Caco-2 (cell line): ENCODE measurements around the gene SULT2B1. TPM values are rescaled to one million over a fixed set of nuclear protein-coding genes. Genes with fewer than 3 reads are reported as not detected.
A peak's percentile ranks its signal among the peaks of the same experiment; 100 is the strongest.

Source experiments
- BruUV-seq: library from RNA; stranded (reverse); fragments of 400-500 nt; replicated peaks from 2 replicates; lab custom pipeline; 2021; lab: Mats Ljungman, UMichigan
- CTCF ChIA-PET: fragments of 300-600 bp; sonication (Branson Sonifier 250); formaldehyde crosslinking; loops from one replicate; lab custom pipeline; 2022; ENCODE audit warnings: antibody characterized with exemption; lab: Charles Lee
- POLR2A ChIA-PET: fragments of 300-600 bp; sonication (Branson Sonifier 250); formaldehyde crosslinking; loops from one replicate; lab custom pipeline; 2022; ENCODE audit warnings: antibody characterized with exemption; lab: Charles Lee
- DNase-seq, 2 experiments: peaks; one replicate each; pipeline versions ENCODE4 v3.0.0 to v3.0.0-alpha.2; 2020 to 2022
- H3K27me3 ChIP-seq: replicated peaks from 2 replicates; pipeline ENCODE4 v1.6.0; 2011; ENCODE audit warnings: low read length; ENCODE audit not compliant: control insufficient read depth, insufficient read depth
- H3K36me3 ChIP-seq: 2 replicates; pipeline ENCODE4 v1.5.1; 2011; ENCODE audit warnings: low read length; ENCODE audit not compliant: control insufficient read depth, insufficient read depth
- H3K4me1 ChIP-seq: fragments of 250-450 bp; sonication (Bioruptor Pico); 2 replicates; pipeline ENCODE4 v1.5.1; 2020; ENCODE audit warnings: mild to moderate bottlenecking
- H3K4me3 ChIP-seq: 2 replicates; pipeline ENCODE4 v1.5.1; 2011; ENCODE audit warnings: low read depth, mild to moderate bottlenecking, control low read depth, low read length
- H3K9me3 ChIP-seq: fragments of 250-450 bp; sonication (Bioruptor Pico); 2 replicates; pipeline ENCODE4 v1.5.1; 2020; ENCODE audit warnings: mild to moderate bottlenecking, moderate library complexity
- H3K27ac Mint-ChIP-seq: one replicate; pipeline ENCODE4 v1.8.0; 2022; ENCODE audit warnings: mixed read lengths; ENCODE audit not compliant: unreplicated experiment
- H3K27me3 Mint-ChIP-seq: one replicate; pipeline ENCODE4 v1.8.0; 2022; ENCODE audit warnings: mixed read lengths; ENCODE audit not compliant: insufficient read depth, unreplicated experiment
- H3K36me3 Mint-ChIP-seq: one replicate; pipeline ENCODE4 v1.8.0; 2022; ENCODE audit warnings: mild to moderate bottlenecking, mixed read lengths; ENCODE audit not compliant: insufficient read depth, unreplicated experiment
- H3K4me1 Mint-ChIP-seq: one replicate; pipeline ENCODE4 v1.8.0; 2022; ENCODE audit warnings: low read depth, mixed read lengths; ENCODE audit not compliant: unreplicated experiment
- H3K4me3 Mint-ChIP-seq: one replicate; pipeline ENCODE4 v1.8.0; 2022; ENCODE audit warnings: mild to moderate bottlenecking, moderate library complexity, mixed read lengths; ENCODE audit not compliant: unreplicated experiment
- H3K9me3 Mint-ChIP-seq: one replicate; pipeline ENCODE4 v1.8.0; 2022; ENCODE audit warnings: mixed read lengths; ENCODE audit not compliant: unreplicated experiment
- CTCF ChIP-seq, 2 experiments: fragments of 200-600 bp in 1 of 2; IDR thresholded peaks; 1 replicate in 1 of 2; 2 replicates in 1 of 2; pipeline versions ENCODE4 v1.5.1 to v1.8.0; 2011 to 2022; ENCODE audit warnings: antibody characterized with exemption in 1 of 2, control low read depth in 1 of 2, inconsistent platforms in 1 of 2, low read depth in 1 of 2, low read length in 1 of 2, mild to moderate bottlenecking in 1 of 2, moderate library complexity in 1 of 2; ENCODE audit not compliant: insufficient read depth in 1 of 2, severe bottlenecking in 1 of 2, unreplicated experiment in 1 of 2
- intact Hi-C: fragments of 100-400 bp; cut with micrococcal nuclease; formaldehyde crosslinking; loops from one replicate; pipeline ENCODE4 v1.10.0; 2022; ENCODE audit not compliant: unreplicated experiment
- total RNA-seq: library from RNA; stranded (reverse); gene quantifications from 2 replicates; pipeline ENCODE4 v1.2.3, GENCODE V29; 2022

Gene SULT2B1
- total RNA-seq, 1 experiment from 2014 or later: 1.4 TPM

GRCh38 chr19:48598996-48599700, 47.2 kb downstream of the SULT2B1 start:
- H3K27me3 Mint-ChIP-seq: no peaks in the 10 kb centered on the region
- ChIA-PET POLR2A (no interaction called here), CTCF (no interaction called here)
- DNase-seq: no peak
- intact Hi-C loops: no loop called here
- BruUV-seq: no TSS peak
- H3K36me3 Mint-ChIP-seq: peaks cover 5% of the 10 kb centered on the region
- no peak for TF ChIP-seq CTCF (IDR thresholded peaks at IDR 0.05; ENCODE audit: insufficient read depth in 1 of 2, low read depth in 1 of 2, low read length in 1 of 2, severe bottlenecking in 1 of 2, unreplicated experiment in 1 of 2)
- peaks cover 8% of the 10 kb centered on the region for H3K4me1 Mint-ChIP-seq
- Histone ChIP-seq H3K4me3 (no peak overlapping the region), H3K9me3 (no peaks in the 10 kb centered on the region), H3K36me3 (no peaks in the 10 kb centered on the region), H3K27me3 (no peaks in the 10 kb centered on the region), H3K4me1 (peaks cover 7% of the 10 kb centered on the region)
- no peak overlapping the region for H3K4me3 Mint-ChIP-seq
- no peaks in the 10 kb centered on the region for H3K9me3 Mint-ChIP-seq
- no peak overlapping the region for H3K27ac Mint-ChIP-seq

- CTCF ChIA-PET: interaction anchor here (0.7 to 0.8 kb wide), 2 partner anchors 12 to 209 kb away, joined by 3 to 4 read pairs; no protein-coding TSS in a partner anchor
- POLR2A ChIA-PET: interaction anchor here (0.6 kb wide), 1 partner anchor 18 kb away, joined by 3 read pairs; the partner anchor contains the start of gene RPL18
- peaks cover 8% of the 10 kb centered on the region for H3K4me1 Mint-ChIP-seq
These were observed 48.9 kb downstream of the SULT2B1 start for GRCh38 chr19:48600679-48601417.

More at GRCh38 chr19:48600679-48601417, 48.9 kb downstream of the SULT2B1 start:
- no peak for DNase-seq
- Mint-ChIP-seq H3K36me3 (peaks cover 5% of the 10 kb centered on the region), H3K27me3 (no peaks in the 10 kb centered on the region), H3K27ac (no peak overlapping the region), H3K9me3 (no peaks in the 10 kb centered on the region), H3K4me3 (peak overlapping the region; percentile 68)
- Histone ChIP-seq H3K27me3 (no peaks in the 10 kb centered on the region), H3K36me3 (no peaks in the 10 kb centered on the region), H3K9me3 (no peaks in the 10 kb centered on the region), H3K4me1 (peaks cover 7% of the 10 kb centered on the region), H3K4me3 (no peak overlapping the region)
- BruUV-seq: no TSS peak
- TF ChIP-seq CTCF (IDR thresholded peaks at IDR 0.05; ENCODE audit: insufficient read depth in 1 of 2, low read depth in 1 of 2, low read length in 1 of 2, severe bottlenecking in 1 of 2, unreplicated experiment in 1 of 2): no peak
- intact Hi-C loops: no loop called here
